AG09319 (cell line): ENCODE measurements around the gene ZNF385A.

Experiments
- DNase-seq: peaks from one replicate; pipeline ENCODE4 v3.0.0-alpha.2; 2010; ENCODE audit warnings: low read depth; ENCODE audit errors: extremely low read depth
- TF ChIP-seq, protein P1 (sequence below): IDR thresholded peaks from 2 replicates; pipeline ENCODE4 v1.5.1; 2011; ENCODE audit warnings: low read depth, mild to moderate bottlenecking, inconsistent platforms, low read length, moderate library complexity

The ZNF385A gene

DNA sequence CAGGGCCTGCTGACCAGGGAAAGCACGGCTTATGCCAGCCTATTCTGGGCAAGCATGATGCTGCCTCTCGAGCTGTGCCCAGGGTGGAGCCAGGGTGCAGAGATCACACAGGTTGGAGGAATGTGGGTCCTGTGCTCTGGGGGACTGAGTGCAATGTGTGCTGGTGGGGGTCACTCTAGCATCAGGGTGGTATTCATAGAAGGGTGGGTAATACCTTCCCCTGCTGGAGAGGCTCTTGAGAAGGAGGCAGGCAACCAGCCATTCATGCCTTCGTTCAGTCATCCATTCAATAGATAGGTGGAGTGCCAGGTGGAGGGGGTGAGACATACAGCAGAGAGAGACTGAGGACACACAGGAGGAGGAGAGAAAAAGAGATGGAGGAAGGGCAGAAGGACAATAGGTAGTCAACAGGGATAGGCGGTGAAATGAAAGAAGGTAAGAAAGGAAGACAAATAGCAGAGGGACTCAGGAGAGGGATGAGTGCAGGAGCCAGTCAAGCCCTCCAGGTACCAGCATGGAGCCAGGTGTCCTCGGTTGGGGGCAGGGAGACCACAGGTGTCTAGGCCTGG lies 5.2 kb upstream of the ZNF385A start:
- TF ChIP-seq, protein P1, sequence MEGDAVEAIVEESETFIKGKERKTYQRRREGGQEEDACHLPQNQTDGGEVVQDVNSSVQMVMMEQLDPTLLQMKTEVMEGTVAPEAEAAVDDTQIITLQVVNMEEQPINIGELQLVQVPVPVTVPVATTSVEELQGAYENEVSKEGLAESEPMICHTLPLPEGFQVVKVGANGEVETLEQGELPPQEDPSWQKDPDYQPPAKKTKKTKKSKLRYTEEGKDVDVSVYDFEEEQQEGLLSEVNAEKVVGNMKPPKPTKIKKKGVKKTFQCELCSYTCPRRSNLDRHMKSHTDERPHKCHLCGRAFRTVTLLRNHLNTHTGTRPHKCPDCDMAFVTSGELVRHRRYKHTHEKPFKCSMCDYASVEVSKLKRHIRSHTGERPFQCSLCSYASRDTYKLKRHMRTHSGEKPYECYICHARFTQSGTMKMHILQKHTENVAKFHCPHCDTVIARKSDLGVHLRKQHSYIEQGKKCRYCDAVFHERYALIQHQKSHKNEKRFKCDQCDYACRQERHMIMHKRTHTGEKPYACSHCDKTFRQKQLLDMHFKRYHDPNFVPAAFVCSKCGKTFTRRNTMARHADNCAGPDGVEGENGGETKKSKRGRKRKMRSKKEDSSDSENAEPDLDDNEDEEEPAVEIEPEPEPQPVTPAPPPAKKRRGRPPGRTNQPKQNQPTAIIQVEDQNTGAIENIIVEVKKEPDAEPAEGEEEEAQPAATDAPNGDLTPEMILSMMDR: no peak
- no peak for DNase-seq

DNA sequence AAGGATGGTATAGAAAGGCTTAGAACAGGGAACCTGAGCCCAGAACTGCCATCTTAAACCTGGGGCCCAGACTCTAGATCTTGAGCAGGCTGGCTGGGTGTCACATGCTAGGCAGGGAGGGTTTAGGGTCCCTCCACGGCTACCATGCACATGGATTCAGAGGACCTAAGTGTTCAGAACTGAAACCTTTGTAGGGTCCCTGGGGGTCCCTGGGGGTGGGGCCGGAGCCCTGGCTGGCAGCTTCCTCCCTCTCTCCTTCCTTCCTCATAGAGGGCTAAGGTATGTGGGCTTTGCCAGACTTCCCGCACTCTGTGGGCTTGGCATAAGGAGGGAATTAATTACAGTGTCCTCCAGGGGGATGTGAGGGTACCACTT lies 4.6 kb upstream of the ZNF385A start:
- TF ChIP-seq, protein P1: no peak
- DNase-seq: no peak

DNA sequence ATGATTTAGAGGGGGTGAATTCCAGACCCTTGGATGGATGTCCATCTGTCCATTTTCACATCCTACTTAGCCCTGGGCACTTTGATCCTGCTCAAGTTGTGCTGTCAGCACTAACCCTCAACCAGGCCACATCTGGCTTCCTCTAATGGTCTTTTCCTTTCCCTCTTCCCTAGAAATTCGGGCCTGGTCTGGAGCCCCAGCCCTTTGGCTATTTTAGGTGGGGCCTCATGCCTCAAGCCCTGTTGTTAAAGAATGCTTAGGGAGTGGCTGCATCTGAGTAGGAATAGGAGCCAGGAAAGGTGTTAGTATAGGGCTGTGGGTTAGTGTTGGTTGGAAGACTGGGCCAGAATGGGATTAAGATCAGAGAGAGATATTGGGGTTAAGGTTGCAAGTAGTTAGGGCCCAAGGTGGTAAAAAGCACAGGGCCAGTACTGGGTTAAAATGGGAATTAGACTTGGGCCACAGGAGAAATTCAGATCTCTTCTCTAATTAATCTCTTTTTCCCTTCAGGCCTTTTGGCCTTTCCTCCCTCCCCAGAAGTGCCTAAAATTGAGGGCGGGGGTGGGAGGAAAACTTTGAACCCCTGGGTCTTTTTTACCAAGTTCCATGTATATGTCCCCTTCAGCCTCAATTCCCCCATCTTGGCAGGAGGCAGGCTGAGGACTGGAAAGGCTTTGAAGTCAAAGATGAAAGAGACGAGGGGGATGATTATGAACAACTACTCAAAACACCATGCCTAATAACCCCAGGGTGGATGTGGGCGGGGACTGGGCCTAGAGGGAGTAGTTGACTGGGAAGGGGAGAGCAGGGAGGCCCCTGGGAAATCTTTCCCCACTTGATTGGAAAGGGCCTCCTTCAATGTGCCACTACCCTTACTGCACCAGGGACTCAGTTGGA lies 4.0 kb upstream of the ZNF385A start:
- no peak for DNase-seq

DNA sequence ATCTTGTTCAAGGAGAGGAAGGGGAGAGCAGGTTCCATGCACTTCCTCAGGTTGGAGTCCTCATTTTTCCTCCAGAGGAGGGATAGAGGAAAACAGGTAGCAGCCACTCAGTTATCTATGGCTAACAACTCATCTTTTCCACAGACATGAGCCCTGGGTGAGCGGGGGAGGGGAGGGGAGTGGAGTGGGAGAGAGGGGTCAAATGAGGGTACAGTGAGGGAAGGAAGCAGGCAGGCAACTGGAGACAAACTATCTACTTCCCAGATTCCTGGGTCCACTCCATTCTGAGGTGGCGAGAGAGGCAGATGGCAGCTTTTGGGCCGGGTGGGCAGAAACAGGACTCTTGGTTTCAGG lies 2.6 kb upstream of the ZNF385A start:
- DNase-seq: no peak
- TF ChIP-seq, protein P1: no peak

More for the DNA sequence above, 4.0 kb upstream of the ZNF385A start:
- TF ChIP-seq, protein P1: no peak

DNA sequence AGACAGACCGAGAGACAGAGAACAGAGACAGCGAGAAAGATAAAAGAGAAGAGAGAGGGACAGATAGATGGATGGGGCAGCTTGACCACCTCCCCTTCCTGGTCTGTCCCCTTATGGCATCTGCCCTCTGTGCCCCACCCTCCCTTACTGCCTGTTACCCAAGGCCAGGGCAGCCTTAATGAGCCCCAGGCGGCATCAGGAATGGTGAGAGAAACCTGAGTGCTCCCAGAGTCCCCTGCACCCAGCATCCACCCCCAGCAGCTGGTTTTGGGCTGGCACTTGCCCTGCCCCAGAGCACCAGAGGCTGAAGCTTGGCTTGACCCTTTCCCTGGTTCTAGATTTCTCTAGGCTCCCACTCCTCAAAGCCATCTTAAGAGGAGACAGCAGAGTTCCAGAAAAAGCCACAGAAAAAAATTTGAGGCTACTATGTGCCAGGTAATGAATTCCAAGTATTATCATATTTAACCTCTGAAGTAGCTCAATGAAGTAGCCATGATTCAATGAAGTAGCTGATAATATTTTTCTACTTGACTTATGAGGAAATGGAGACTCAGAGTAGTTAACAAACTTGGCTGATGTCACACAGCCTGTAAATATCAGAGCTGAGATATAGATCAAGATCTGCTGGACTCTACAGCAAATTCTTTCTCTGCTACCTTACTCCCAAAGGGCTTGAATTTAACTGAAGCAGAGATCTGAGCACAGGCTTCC lies 2.0 kb upstream of the ZNF385A start:
- TF ChIP-seq, protein P1: no peak
- no peak for DNase-seq

DNA sequence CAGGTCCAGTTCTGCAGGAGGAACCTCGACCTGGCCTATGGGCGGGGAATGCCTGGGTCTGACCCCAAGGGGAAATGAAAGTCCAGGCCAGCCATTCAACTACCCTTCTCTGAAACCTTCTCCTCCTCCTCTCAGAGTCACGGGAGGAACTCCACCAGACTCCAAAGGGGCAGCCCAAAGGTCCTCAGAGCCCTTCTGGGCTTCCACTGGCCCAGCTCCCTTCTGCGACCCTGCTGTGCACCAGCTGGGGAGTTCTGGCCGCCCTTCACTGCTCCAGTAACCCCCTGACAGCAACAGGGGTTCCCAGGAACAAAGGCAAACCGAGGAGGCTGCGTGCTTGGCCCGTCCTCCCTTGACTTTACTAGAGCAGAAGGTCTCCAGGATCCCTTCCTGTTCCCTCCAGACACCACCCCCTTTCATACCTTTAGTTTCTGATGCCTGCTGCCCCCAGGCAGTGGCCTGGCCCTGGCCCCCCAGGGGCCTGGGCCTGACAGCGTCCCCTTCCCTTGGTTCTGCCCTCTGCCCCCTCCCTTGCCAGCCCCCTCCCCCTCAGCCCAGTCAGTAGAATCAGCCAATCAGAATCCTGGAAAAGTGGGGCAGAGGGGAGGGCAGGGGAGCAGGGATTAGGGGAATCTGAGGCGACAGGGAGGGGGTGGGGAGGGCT lies 850 bp upstream of the ZNF385A start:
- DNase-seq: no peak
- TF ChIP-seq, protein P1: no peak
